GM21528 (cell line): Measurements from ENCODE around the gene CACNB1.

Experiments
- ATAC-seq: cut with Tn5 transposase; IDR thresholded peaks from one replicate; pipeline ENCODE4 v1.9.1; 2021; ENCODE audit warnings: mild to moderate bottlenecking, moderate library complexity; ENCODE audit not compliant: unreplicated experiment, low FRiP score

The CACNB1 gene

GRCh38 chr17:39205112-39205526, 7.7 kb upstream of the CACNB1 start:
- ATAC-seq, result no peak

- no peak for ATAC-seq
Observed at GRCh38 chr17:39204245-39204644, 6.8 kb upstream of the CACNB1 start.

GRCh38 chr17:39200957-39201510, 3.6 kb upstream of the CACNB1 start:
- ATAC-seq, result no peak

GRCh38 chr17:39200070-39200879, 2.8 kb upstream of the CACNB1 start, which contains the start of gene RPL19:
TSS of gene RPL19 (plus strand) at chr17:39200283. CDS start at chr17:39200345, 62 bp downstream.
- ATAC-seq, result peak; percentile 63

- ATAC-seq, result peak; percentile 62
Observed at GRCh38 chr17:39199820-39200069, 2.3 kb upstream of the CACNB1 start.

- ATAC-seq, result no peak
Observed at GRCh38 chr17:39198186-39198566, 707 bp upstream of the CACNB1 start.

GRCh38 chr17:39196808-39197291, 619 bp downstream of the CACNB1 start:
- ATAC-seq, result no peak

GRCh38 chr17:39196241-39196807, 1.1 kb downstream of the CACNB1 start:
- no peak for ATAC-seq

GRCh38 chr17:39195568-39196160, 1.8 kb downstream of the CACNB1 start:
- ATAC-seq, result no peak

- no peak for ATAC-seq
Observed at GRCh38 chr17:39194985-39195524, 2.4 kb downstream of the CACNB1 start.

GRCh38 chr17:39194089-39194984, 3.1 kb downstream of the CACNB1 start:
- no peak for ATAC-seq

GRCh38 chr17:39193346-39193745, 4.1 kb downstream of the CACNB1 start:
- ATAC-seq, result no peak

GRCh38 chr17:39192901-39193300, 4.6 kb downstream of the CACNB1 start:
- ATAC-seq, result no peak

GRCh38 chr17:39191750-39192510, 5.5 kb downstream of the CACNB1 start:
- no peak for ATAC-seq

- ATAC-seq, result no peak
Observed at GRCh38 chr17:39187152-39187830, 10.2 kb downstream of the CACNB1 start.

GRCh38 chr17:39186481-39187002, 10.9 kb downstream of the CACNB1 start:
- no peak for ATAC-seq

- ATAC-seq, result no peak
Observed at GRCh38 chr17:39183720-39184119, 13.7 kb downstream of the CACNB1 start.

- ATAC-seq, result no peak
Observed at GRCh38 chr17:39183045-39183444, 14.4 kb downstream of the CACNB1 start.

GRCh38 chr17:39181303-39181702, 16.2 kb downstream of the CACNB1 start:
- ATAC-seq, result no peak
